ENCODE data around the gene ATP6V1F.

DNA sequence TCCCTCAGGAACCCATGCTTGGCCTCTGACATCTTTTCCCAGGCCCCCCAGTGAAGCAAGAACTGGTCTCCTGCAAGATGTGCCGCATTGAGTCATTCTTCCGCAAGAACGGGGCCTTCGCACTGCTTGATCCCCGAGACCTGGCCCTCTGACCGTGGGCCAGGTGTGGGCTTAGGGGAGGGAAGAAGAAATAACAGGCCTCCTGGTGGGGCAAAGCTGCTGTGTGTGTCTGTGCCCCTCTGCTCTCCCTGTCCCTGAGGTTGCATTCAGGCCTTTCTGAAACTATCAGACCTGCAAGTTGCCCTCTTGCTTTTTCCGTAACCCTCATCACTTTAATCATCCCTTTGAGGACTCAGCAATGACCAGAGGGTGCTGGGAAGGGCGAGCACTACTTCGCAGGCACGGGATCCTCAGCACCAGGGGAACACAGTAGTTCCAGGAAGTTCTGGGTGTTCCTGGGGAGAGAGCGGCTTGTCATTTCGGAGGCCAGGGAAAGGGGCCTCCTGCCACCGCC, 6.0 kb downstream of the ATP6V1F start:
- TF ChIP-seq ZBTB33 (IDR thresholded peaks at IDR 0.05; ENCODE audit: extremely low read depth, insufficient replicate concordance, low read length) (no peak), POLR2AphosphoS5 (IDR thresholded peaks at IDR 0.05; ENCODE audit: low read depth, low read length) (no peak), EZH2phosphoT487 (IDR thresholded peaks at IDR 0.05; ENCODE audit: borderline replicate concordance) (no peak), POLR2A (IDR thresholded peaks at IDR 0.05; ENCODE audit: borderline replicate concordance, extremely low read depth, insufficient read depth, insufficient read length) (no peak), RAD21 (IDR thresholded peaks at IDR 0.05; ENCODE audit: low read depth) (no peak), CTCF (IDR thresholded peaks at IDR 0.05 in 2 of 3, conservative IDR thresholded peaks at IDR 0.05 in 1 of 3; ENCODE audit: borderline replicate concordance in 1 of 3, insufficient read depth in 1 of 3, low read depth in 2 of 3, low read length in 2 of 3) (no peak)
